ENCODE data around the gene TRIM47. TPM values are rescaled to one million over a fixed set of nuclear protein-coding genes. Genes with fewer than 3 reads are reported as not detected.
A peak's percentile ranks its signal among the peaks of the same experiment; 100 is the strongest.

Gene TRIM47
- total and polyA plus RNA-seq, 2 of the 13 experiments (the other 11 are each of a cell fraction or from before 2014, with no cell fraction given): 33.5 to 82.0 TPM

GRCh38 chr17:75904749-75905521, 26.6 kb upstream of the TRIM47 start, which contains the start of gene MRPL38 (continued):
- peak; percentile 94 for TF ChIP-seq ZNF318 (CRISPR knock-in tag; IDR thresholded peaks at IDR 0.05)
- peak; percentile 100 for TF ChIP-seq ETV5 (CRISPR knock-in tag; IDR thresholded peaks at IDR 0.05; ENCODE audit: borderline replicate concordance)
- TF ChIP-seq LCORL (IDR thresholded peaks at IDR 0.05): no peak
- peak; percentile 99 for TF ChIP-seq LCORL (CRISPR knock-in tag; IDR thresholded peaks at IDR 0.05)
- peak; percentile 93 for TF ChIP-seq ZNF878 (CRISPR knock-in tag; IDR thresholded peaks at IDR 0.05)
- TF ChIP-seq ARNT (IDR thresholded peaks at IDR 0.05): no peak
- peak; percentile 94; the same call in 1 of the 2 replicates for TF ChIP-seq ZNF557 (CRISPR knock-in tag; IDR thresholded peaks at IDR 0.05)
- TF ChIP-seq, protein P1, sequence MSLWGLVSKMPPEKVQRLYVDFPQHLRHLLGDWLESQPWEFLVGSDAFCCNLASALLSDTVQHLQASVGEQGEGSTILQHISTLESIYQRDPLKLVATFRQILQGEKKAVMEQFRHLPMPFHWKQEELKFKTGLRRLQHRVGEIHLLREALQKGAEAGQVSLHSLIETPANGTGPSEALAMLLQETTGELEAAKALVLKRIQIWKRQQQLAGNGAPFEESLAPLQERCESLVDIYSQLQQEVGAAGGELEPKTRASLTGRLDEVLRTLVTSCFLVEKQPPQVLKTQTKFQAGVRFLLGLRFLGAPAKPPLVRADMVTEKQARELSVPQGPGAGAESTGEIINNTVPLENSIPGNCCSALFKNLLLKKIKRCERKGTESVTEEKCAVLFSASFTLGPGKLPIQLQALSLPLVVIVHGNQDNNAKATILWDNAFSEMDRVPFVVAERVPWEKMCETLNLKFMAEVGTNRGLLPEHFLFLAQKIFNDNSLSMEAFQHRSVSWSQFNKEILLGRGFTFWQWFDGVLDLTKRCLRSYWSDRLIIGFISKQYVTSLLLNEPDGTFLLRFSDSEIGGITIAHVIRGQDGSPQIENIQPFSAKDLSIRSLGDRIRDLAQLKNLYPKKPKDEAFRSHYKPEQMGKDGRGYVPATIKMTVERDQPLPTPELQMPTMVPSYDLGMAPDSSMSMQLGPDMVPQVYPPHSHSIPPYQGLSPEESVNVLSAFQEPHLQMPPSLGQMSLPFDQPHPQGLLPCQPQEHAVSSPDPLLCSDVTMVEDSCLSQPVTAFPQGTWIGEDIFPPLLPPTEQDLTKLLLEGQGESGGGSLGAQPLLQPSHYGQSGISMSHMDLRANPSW (CRISPR knock-in tag; IDR thresholded peaks at IDR 0.05; ENCODE audit: borderline replicate concordance): peak; percentile 96; the same call in 1 of the 2 replicates
- no peak for TF ChIP-seq ZUFSP (CRISPR knock-in tag; IDR thresholded peaks at IDR 0.05; ENCODE audit: borderline replicate concordance)
- TF ChIP-seq, protein P2, sequence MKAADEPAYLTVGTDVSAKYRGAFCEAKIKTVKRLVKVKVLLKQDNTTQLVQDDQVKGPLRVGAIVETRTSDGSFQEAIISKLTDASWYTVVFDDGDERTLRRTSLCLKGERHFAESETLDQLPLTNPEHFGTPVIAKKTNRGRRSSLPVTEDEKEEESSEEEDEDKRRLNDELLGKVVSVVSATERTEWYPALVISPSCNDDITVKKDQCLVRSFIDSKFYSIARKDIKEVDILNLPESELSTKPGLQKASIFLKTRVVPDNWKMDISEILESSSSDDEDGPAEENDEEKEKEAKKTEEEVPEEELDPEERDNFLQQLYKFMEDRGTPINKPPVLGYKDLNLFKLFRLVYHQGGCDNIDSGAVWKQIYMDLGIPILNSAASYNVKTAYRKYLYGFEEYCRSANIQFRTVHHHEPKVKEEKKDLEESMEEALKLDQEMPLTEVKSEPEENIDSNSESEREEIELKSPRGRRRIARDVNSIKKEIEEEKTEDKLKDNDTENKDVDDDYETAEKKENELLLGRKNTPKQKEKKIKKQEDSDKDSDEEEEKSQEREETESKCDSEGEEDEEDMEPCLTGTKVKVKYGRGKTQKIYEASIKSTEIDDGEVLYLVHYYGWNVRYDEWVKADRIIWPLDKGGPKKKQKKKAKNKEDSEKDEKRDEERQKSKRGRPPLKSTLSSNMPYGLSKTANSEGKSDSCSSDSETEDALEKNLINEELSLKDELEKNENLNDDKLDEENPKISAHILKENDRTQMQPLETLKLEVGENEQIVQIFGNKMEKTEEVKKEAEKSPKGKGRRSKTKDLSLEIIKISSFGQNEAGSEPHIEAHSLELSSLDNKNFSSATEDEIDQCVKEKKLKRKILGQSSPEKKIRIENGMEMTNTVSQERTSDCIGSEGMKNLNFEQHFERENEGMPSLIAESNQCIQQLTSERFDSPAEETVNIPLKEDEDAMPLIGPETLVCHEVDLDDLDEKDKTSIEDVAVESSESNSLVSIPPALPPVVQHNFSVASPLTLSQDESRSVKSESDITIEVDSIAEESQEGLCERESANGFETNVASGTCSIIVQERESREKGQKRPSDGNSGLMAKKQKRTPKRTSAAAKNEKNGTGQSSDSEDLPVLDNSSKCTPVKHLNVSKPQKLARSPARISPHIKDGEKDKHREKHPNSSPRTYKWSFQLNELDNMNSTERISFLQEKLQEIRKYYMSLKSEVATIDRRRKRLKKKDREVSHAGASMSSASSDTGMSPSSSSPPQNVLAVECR (CRISPR knock-in tag; IDR thresholded peaks at IDR 0.05; ENCODE audit: borderline replicate concordance): peak; percentile 93; the same call in 1 of the 2 replicates
- TF ChIP-seq ZNF75D (CRISPR knock-in tag; IDR thresholded peaks at IDR 0.05; ENCODE audit: borderline replicate concordance): no peak

Measured in HepG2 (cell line).